ENCODE measurements around the gene FADS6. TPM values are rescaled to one million over a fixed set of nuclear protein-coding genes. Genes with fewer than 3 reads are reported as not detected.

The FADS6 gene
- polyA plus RNA-seq, 1 of the 3 experiments (the other 2 are of a cell fraction) = not detected

DNA sequence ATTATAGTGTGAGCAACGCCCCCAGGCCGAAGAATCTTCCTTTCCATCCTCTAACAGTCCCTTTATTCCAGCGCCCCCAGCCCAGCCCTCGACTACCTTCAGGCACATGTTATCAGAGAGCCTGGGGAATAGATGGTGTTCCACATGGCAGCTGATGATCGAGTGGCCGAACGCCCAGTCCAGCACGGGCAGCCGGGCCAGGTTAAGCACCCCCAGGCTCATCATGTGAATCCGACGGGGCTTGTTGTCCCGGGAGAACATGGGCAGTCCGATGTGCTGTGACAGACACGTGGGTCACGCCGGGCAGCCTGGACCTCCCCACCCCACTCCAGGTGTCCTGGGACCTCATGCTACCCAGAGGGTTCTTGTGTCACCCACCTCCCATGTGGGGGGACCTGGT is 14.1 kb downstream of the FADS6 start:
- TF ChIP-seq RAD21 (IDR thresholded peaks at IDR 0.05; ENCODE audit: low read length) (no peak), RFX5 (IDR thresholded peaks at IDR 0.05; ENCODE audit: low read length) (no peak), ELF1 (IDR thresholded peaks at IDR 0.05) (no peak), TCF12 (IDR thresholded peaks at IDR 0.05) (no peak), FOXJ3 (CRISPR knock-in tag; IDR thresholded peaks at IDR 0.05) (no peak), GABPA (IDR thresholded peaks at IDR 0.05; ENCODE audit: low read depth) (no peak), SMC3 (IDR thresholded peaks at IDR 0.05; ENCODE audit: low read depth, low read length) (no peak), POLR2AphosphoS5 (IDR thresholded peaks at IDR 0.05; ENCODE audit: low read depth, low read length) (no peak), JUND (IDR thresholded peaks at IDR 0.05) (no peak), TAF1 (IDR thresholded peaks at IDR 0.05; ENCODE audit: borderline replicate concordance, low read depth, low read length) (no peak), GATA2 (CRISPR knock-in tag; IDR thresholded peaks at IDR 0.05) (no peak)
- TF ChIP-seq, protein P1, sequence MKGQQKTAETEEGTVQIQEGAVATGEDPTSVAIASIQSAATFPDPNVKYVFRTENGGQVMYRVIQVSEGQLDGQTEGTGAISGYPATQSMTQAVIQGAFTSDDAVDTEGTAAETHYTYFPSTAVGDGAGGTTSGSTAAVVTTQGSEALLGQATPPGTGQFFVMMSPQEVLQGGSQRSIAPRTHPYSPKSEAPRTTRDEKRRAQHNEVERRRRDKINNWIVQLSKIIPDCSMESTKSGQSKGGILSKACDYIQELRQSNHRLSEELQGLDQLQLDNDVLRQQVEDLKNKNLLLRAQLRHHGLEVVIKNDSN (IDR thresholded peaks at IDR 0.05; ENCODE audit: borderline replicate concordance, low read depth) = no peak
- TF ChIP-seq, protein P2, sequence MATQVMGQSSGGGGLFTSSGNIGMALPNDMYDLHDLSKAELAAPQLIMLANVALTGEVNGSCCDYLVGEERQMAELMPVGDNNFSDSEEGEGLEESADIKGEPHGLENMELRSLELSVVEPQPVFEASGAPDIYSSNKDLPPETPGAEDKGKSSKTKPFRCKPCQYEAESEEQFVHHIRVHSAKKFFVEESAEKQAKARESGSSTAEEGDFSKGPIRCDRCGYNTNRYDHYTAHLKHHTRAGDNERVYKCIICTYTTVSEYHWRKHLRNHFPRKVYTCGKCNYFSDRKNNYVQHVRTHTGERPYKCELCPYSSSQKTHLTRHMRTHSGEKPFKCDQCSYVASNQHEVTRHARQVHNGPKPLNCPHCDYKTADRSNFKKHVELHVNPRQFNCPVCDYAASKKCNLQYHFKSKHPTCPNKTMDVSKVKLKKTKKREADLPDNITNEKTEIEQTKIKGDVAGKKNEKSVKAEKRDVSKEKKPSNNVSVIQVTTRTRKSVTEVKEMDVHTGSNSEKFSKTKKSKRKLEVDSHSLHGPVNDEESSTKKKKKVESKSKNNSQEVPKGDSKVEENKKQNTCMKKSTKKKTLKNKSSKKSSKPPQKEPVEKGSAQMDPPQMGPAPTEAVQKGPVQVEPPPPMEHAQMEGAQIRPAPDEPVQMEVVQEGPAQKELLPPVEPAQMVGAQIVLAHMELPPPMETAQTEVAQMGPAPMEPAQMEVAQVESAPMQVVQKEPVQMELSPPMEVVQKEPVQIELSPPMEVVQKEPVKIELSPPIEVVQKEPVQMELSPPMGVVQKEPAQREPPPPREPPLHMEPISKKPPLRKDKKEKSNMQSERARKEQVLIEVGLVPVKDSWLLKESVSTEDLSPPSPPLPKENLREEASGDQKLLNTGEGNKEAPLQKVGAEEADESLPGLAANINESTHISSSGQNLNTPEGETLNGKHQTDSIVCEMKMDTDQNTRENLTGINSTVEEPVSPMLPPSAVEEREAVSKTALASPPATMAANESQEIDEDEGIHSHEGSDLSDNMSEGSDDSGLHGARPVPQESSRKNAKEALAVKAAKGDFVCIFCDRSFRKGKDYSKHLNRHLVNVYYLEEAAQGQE (IDR thresholded peaks at IDR 0.05; ENCODE audit: low read depth, low read length) = no peak
- Histone ChIP-seq H3K9me2 (no peaks in the 10 kb centered on the region), H3K27ac (ENCODE audit: low read depth in 2 of 2, low read length in 1 of 2) (no peak overlapping the region), H3K4me1 (ENCODE audit: control insufficient read depth in 1 of 2, insufficient read depth in 2 of 2, low read depth in 1 of 2, low read length in 1 of 2) (no peaks in the 10 kb centered on the region), H3K9ac (no peak overlapping the region), H3K4me3 (ENCODE audit: low read depth in 2 of 2, low read length in 1 of 2) (no peak overlapping the region), H3K27me3 (ENCODE audit: insufficient read depth) (peaks cover 18% of the 10 kb centered on the region; the same call in 1 of the 2 replicates), H3F3A (replicated peaks; ENCODE audit: insufficient read depth) (no peaks in the 10 kb centered on the region), H2AFZ (ENCODE audit: low read depth) (no peak overlapping the region), H3K79me2 (ENCODE audit: insufficient read depth) (no peaks in the 10 kb centered on the region), H4K20me1 (ENCODE audit: insufficient read depth) (no peaks in the 10 kb centered on the region), H3K36me3 (replicated peaks in 1 of 2; ENCODE audit: control insufficient read depth in 1 of 2, insufficient read depth in 2 of 2, low read length in 1 of 2) (no peaks in the 10 kb centered on the region), H3K4me2 (no peak overlapping the region), H3K9me3 (no peaks in the 10 kb centered on the region)
- 74% methylated on average over 16 of the region's 16 CpGs for WGBS (ENCODE audit: low lambda C conversion rate)
- ChIA-PET POLR2A (no interaction called here), CTCF (interaction anchor here (1.5 to 47.7 kb wide), 3 partner anchors 44 to 78 kb away, joined by 4 to 3869 read pairs (median 8); partner anchors contain the start of genes GRIN2C, NAT9 and USH1G)
- no peak for DNase-seq

DNA sequence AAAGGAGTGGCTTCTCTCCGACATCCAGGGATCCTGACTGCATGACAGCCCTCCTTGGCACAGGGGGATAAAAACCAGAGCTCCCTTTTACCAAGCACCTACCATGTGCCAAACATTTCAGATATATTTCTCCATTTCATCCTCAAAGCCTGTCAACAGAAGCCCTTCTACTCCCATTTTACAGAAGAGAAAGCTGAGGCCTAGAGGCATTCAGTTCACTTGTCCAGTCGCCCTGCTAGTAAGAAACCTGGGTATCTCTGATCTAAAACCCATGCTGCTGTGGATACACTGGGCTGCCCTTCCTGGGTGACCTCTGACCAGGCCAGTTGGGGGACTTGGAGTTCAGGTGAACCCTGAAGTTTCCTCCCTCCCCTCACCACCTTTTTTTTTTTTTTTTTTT is 14.8 kb downstream of the FADS6 start:
- 53% methylated on average over 2 of the region's 2 CpGs for WGBS (ENCODE audit: low lambda C conversion rate)
- Histone ChIP-seq H3K27ac (ENCODE audit: low read depth in 2 of 2, low read length in 1 of 2) (no peak overlapping the region), H3K4me2 (no peak overlapping the region), H2AFZ (ENCODE audit: low read depth) (no peak overlapping the region), H3K79me2 (ENCODE audit: insufficient read depth) (no peaks in the 10 kb centered on the region), H3K9me2 (no peaks in the 10 kb centered on the region), H3K36me3 (replicated peaks in 1 of 2; ENCODE audit: control insufficient read depth in 1 of 2, insufficient read depth in 2 of 2, low read length in 1 of 2) (no peaks in the 10 kb centered on the region), H3K9ac (no peak overlapping the region), H3K9me3 (no peaks in the 10 kb centered on the region), H4K20me1 (ENCODE audit: insufficient read depth) (no peaks in the 10 kb centered on the region), H3K27me3 (ENCODE audit: insufficient read depth) (peaks cover 11% of the 10 kb centered on the region; the same call in 1 of the 2 replicates), H3K4me3 (ENCODE audit: low read depth in 2 of 2, low read length in 1 of 2) (no peak overlapping the region), H3F3A (replicated peaks; ENCODE audit: insufficient read depth) (no peaks in the 10 kb centered on the region), H3K4me1 (ENCODE audit: control insufficient read depth in 1 of 2, insufficient read depth in 2 of 2, low read depth in 1 of 2, low read length in 1 of 2) (peaks cover 0 to 5% of the 10 kb centered on the region in 2 experiments; a peak in 2 of 4 replicates)
- DNase-seq = no peak
- CTCF ChIA-PET = interaction anchor here (1.2 to 47.7 kb wide), 4 partner anchors 11 to 61 kb away, joined by 3 to 3869 read pairs (median 7); partner anchors contain the start of genes GRIN2C, NAT9, OTOP2 and OTOP3
- POLR2A ChIA-PET = no interaction called here
- TF ChIP-seq POLR2AphosphoS5 (IDR thresholded peaks at IDR 0.05; ENCODE audit: low read depth, low read length) (no peak), FOSL2 (IDR thresholded peaks at IDR 0.05; ENCODE audit: borderline replicate concordance, low read depth) (no peak), RXRA (IDR thresholded peaks at IDR 0.05; ENCODE audit: borderline replicate concordance, low read depth) (no peak), FOXM1 (IDR thresholded peaks at IDR 0.05; ENCODE audit: low read depth) (no peak), RFX5 (IDR thresholded peaks at IDR 0.05; ENCODE audit: low read length) (no peak), MEF2A (IDR thresholded peaks at IDR 0.05; ENCODE audit: borderline replicate concordance, low read depth) (no peak), YY1 (IDR thresholded peaks at IDR 0.05; ENCODE audit: low read depth) (no peak), SIN3A (IDR thresholded peaks at IDR 0.05; ENCODE audit: borderline replicate concordance, low read depth, low read length) (no peak), FOXJ3 (CRISPR knock-in tag; IDR thresholded peaks at IDR 0.05) (no peak), TEAD4 (IDR thresholded peaks at IDR 0.05; ENCODE audit: borderline replicate concordance, insufficient read depth) (no peak), EZH2phosphoT487 (IDR thresholded peaks at IDR 0.05; ENCODE audit: borderline replicate concordance, low read depth) (no peak)
- TF ChIP-seq, protein P1 (IDR thresholded peaks at IDR 0.05; ENCODE audit: borderline replicate concordance, low read depth) = no peak
- TF ChIP-seq, protein P3, sequence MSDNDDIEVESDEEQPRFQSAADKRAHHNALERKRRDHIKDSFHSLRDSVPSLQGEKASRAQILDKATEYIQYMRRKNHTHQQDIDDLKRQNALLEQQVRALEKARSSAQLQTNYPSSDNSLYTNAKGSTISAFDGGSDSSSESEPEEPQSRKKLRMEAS (IDR thresholded peaks at IDR 0.05; ENCODE audit: low read depth) = no peak
